Activated CD8-positive, alpha-beta T cell treated with anti-CD3 and anti-CD28 coated beads for 36 hours (primary cell): ENCODE results near the gene CD69. TPM values are rescaled to one million over a fixed set of nuclear protein-coding genes. Genes with fewer than 3 reads are reported as not detected.

Experiments used
- ATAC-seq: fragments of 200-7000 bp; cut with Tn5 transposase; one replicate; pipeline ENCODE4 v1.10.0; 2021; ENCODE audit warnings: mild to moderate bottlenecking, moderate library complexity
- CTCF ChIA-PET: fragments of 350-600 bp; sonication (Branson Sonifier 250); formaldehyde crosslinking; loops from one replicate; lab custom pipeline; 2021; ENCODE audit warnings: antibody characterized with exemption; lab: Charles Lee
- POLR2A ChIA-PET: fragments of 350-600 bp; sonication (Branson Sonifier 250); formaldehyde crosslinking; loops from one replicate; lab custom pipeline; 2021; ENCODE audit warnings: antibody characterized with exemption; lab: Charles Lee
- DNase-seq: peaks from one replicate; pipeline ENCODE4 v3.0.0-alpha.2; 2020
- H3K27ac Mint-ChIP-seq: one replicate; pipeline ENCODE4 v1.8.0; 2021; ENCODE audit warnings: mild to moderate bottlenecking, mixed read lengths
- H3K27me3 Mint-ChIP-seq: one replicate; pipeline ENCODE4 v1.8.0; 2021; ENCODE audit warnings: mixed read lengths
- H3K36me3 Mint-ChIP-seq: one replicate; pipeline ENCODE4 v1.8.0; 2021; ENCODE audit warnings: low read depth, mixed read lengths
- H3K4me1 Mint-ChIP-seq: one replicate; pipeline ENCODE4 v1.8.0; 2021; ENCODE audit warnings: low read depth, mixed read lengths
- H3K4me3 Mint-ChIP-seq: one replicate; pipeline ENCODE4 v1.8.0; 2021; ENCODE audit warnings: mild to moderate bottlenecking, moderate library complexity, mixed read lengths
- H3K9me3 Mint-ChIP-seq: one replicate; pipeline ENCODE4 v1.8.0; 2021; ENCODE audit warnings: mixed read lengths
- intact Hi-C: fragments of 100-400 bp; cut with micrococcal nuclease; formaldehyde crosslinking; loops from one replicate; pipeline ENCODE4 v1.10.0; 2022
- total RNA-seq, 2 experiments: library from RNA; stranded (reverse); gene quantifications; one replicate each; pipeline ENCODE4 v1.2.3, GENCODE V29; 2021
- TF ChIP-seq, protein P1 (sequence below): fragments of 200-600 bp; IDR thresholded peaks from one replicate; pipeline ENCODE4 v1.8.0; 2022; ENCODE audit warnings: antibody characterized with exemption, mild to moderate bottlenecking

Gene CD69
- total RNA-seq, 2 experiments from 2014 or later, result 166 to 174 TPM

DNA sequence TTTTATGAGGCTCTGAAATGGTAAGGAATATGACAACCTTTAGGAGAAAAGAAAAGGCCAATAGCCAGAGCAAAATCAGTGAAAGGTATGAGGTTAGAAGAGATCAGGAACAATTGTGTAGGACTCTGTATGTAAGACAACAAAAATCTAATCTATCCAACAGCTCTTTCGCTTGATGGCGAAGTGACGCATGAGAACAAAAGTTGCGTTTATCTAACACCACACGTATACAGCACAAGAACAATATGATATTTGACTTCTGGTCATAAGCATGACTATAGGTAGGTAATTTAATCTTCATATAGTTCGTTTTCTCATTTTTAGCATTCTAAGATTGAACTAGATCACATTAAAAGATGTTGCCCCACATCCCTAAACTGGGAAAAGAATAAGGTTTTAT lies 29.3 kb downstream of the CD69 start:
- H3K27ac Mint-ChIP-seq, result peak overlapping the region; percentile 88
- peaks cover 42% of the 10 kb centered on the region for H3K4me1 Mint-ChIP-seq
- POLR2A ChIA-PET, result interaction anchor here (1.0 to 2.3 kb wide), 3 partner anchors 23 to 63 kb away, joined by 5 to 11 read pairs (median 9); no protein-coding TSS in a partner anchor
- intact Hi-C loops, result no loop called here
- ATAC-seq, result no peak
- no peak for DNase-seq
- peak overlapping the region; percentile 76 for H3K4me3 Mint-ChIP-seq
- peaks cover 6% of the 10 kb centered on the region for H3K36me3 Mint-ChIP-seq
- peaks cover 4% of the 10 kb centered on the region for H3K9me3 Mint-ChIP-seq
- CTCF ChIA-PET, result interaction anchor here (0.6 to 4.2 kb wide), 3 partner anchors 11 to 23 kb away, joined by 3 to 20 read pairs (median 9); no protein-coding TSS in a partner anchor
- H3K27me3 Mint-ChIP-seq, result no peaks in the 10 kb centered on the region
- TF ChIP-seq, protein P1, sequence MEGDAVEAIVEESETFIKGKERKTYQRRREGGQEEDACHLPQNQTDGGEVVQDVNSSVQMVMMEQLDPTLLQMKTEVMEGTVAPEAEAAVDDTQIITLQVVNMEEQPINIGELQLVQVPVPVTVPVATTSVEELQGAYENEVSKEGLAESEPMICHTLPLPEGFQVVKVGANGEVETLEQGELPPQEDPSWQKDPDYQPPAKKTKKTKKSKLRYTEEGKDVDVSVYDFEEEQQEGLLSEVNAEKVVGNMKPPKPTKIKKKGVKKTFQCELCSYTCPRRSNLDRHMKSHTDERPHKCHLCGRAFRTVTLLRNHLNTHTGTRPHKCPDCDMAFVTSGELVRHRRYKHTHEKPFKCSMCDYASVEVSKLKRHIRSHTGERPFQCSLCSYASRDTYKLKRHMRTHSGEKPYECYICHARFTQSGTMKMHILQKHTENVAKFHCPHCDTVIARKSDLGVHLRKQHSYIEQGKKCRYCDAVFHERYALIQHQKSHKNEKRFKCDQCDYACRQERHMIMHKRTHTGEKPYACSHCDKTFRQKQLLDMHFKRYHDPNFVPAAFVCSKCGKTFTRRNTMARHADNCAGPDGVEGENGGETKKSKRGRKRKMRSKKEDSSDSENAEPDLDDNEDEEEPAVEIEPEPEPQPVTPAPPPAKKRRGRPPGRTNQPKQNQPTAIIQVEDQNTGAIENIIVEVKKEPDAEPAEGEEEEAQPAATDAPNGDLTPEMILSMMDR, result no peak

DNA sequence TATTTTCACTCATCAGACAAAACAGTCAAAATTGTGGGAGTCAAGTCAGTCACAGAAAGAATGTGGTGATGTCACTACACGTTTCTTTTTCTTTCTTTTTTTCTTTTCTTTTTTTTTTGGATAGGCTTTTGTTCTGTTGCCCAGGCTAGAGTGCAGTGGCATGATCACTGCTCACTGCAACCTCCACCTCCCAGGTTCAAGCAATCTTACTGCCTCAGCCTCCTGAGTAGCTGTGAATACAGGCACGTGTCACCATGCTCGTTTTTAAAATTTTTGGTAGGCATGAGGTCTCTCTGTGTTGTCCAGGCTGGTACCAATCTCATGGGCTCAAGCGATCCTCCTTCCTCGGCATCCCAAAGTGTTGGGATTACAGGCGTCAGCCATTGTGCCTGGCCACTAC lies 30.1 kb downstream of the CD69 start:
- H3K27ac Mint-ChIP-seq, result no peak overlapping the region
- peaks cover 2% of the 10 kb centered on the region for H3K9me3 Mint-ChIP-seq
- H3K27me3 Mint-ChIP-seq, result no peaks in the 10 kb centered on the region
- peaks cover 41% of the 10 kb centered on the region for H3K4me1 Mint-ChIP-seq
- peak overlapping the region; percentile 76 for H3K4me3 Mint-ChIP-seq
- CTCF ChIA-PET, result interaction anchor here (1.2 to 2.3 kb wide), 4 partner anchors 12 to 22 kb away, joined by 3 to 9 read pairs (median 6); no protein-coding TSS in a partner anchor
- ATAC-seq (no peak), DNase-seq (no peak)
- POLR2A ChIA-PET, result interaction anchor here (1.2 to 2.3 kb wide), 5 partner anchors 12 to 83 kb away, joined by 3 to 9 read pairs (median 5); no protein-coding TSS in a partner anchor
- TF ChIP-seq, protein P1, result no peak
- intact Hi-C loops, result no loop called here
- H3K36me3 Mint-ChIP-seq, result peaks cover 6% of the 10 kb centered on the region

GRCh38 chr12:9730011-9730410 lies 30.7 kb downstream of the CD69 start:
- ChIA-PET POLR2A (interaction anchor here (0.6 to 2.3 kb wide), 6 partner anchors 9 to 83 kb away, joined by 3 to 9 read pairs (median 4); no protein-coding TSS in a partner anchor), CTCF (interaction anchor here (0.7 to 2.3 kb wide), 7 partner anchors 13 to 95 kb away, joined by 3 to 9 read pairs (median 3); no protein-coding TSS in a partner anchor)
- Mint-ChIP-seq H3K9me3 (peaks cover 2% of the 10 kb centered on the region), H3K4me1 (peaks cover 41% of the 10 kb centered on the region), H3K27me3 (no peaks in the 10 kb centered on the region), H3K36me3 (peaks cover 6% of the 10 kb centered on the region), H3K4me3 (no peak overlapping the region), H3K27ac (no peak overlapping the region)
- intact Hi-C loops, result no loop called here
- TF ChIP-seq, protein P1, result no peak
- DNase-seq (no peak), ATAC-seq (no peak)

DNA sequence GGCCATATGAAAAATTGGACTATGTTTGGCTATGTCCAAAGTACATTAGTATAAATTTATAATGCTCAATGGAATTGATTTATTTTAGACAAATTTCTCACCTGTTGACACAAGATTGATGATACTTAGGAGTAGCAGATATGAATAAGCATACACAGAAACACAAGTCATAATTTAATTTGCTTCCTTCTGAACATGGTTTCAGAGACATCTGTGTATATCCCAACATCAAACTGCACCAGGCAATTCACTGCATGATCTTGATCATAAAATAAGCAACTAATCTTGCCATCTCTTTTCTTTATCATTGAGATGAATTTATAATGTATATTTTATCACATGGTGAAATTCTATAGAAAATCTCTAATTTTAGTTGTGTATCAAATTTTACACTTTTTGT lies 31.6 kb downstream of the CD69 start:
- H3K36me3 Mint-ChIP-seq, result peaks cover 6% of the 10 kb centered on the region
- no peaks in the 10 kb centered on the region for H3K27me3 Mint-ChIP-seq
- H3K27ac Mint-ChIP-seq, result no peak overlapping the region
- ChIA-PET POLR2A (interaction anchor here (1.4 to 1.7 kb wide), 3 partner anchors 12 to 55 kb away, joined by 3 to 7 read pairs (median 5); no protein-coding TSS in a partner anchor), CTCF (interaction anchor here (1.6 to 2.3 kb wide), 2 partner anchors 14 kb away, joined by 3 to 9 read pairs; no protein-coding TSS in a partner anchor)
- ATAC-seq (no peak), DNase-seq (no peak)
- H3K4me1 Mint-ChIP-seq, result peaks cover 39% of the 10 kb centered on the region
- TF ChIP-seq, protein P1, result no peak
- no peaks in the 10 kb centered on the region for H3K9me3 Mint-ChIP-seq
- intact Hi-C loops, result no loop called here
- H3K4me3 Mint-ChIP-seq, result no peak overlapping the region

DNA sequence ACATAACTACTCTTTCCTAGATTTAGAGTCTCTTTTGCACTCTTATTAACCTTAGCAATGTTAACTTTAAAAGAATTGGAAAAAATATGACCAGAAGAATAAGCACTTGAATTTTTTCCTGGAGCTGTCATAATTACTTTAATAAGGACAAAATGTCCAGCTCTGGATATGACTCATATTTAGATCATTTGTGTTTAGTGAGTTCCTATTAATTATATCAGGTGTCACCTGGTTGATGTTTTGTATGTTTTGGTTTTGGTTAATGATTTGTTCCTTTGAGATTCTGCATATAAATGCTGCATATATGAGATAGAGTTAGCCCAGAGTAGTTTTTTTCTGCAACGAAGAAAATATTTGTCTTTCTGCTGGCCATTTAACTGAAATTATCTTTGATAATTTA lies 32.9 kb downstream of the CD69 start:
- ATAC-seq (no peak), DNase-seq (no peak)
- Mint-ChIP-seq H3K36me3 (peaks cover 7% of the 10 kb centered on the region), H3K4me1 (peaks cover 36% of the 10 kb centered on the region), H3K27me3 (peaks cover 4% of the 10 kb centered on the region), H3K4me3 (no peak overlapping the region), H3K9me3 (no peaks in the 10 kb centered on the region), H3K27ac (no peak overlapping the region)
- intact Hi-C loops, result no loop called here
- CTCF ChIA-PET, result interaction anchor here (0.7 to 1.1 kb wide), 3 partner anchors 13 to 20 kb away, joined by 3 to 6 read pairs (median 3); no protein-coding TSS in a partner anchor
- POLR2A ChIA-PET, result no interaction called here
- TF ChIP-seq, protein P1, result no peak
